OCI-LY7 (cell line): ENCODE data around the gene EIF2S1. TPM values are rescaled to one million over a fixed set of nuclear protein-coding genes. Genes with fewer than 3 reads are reported as not detected.

Experiments
- BruUV-seq: library from RNA; stranded (reverse); fragments of 400-500 nt; replicated peaks from 2 replicates; lab custom pipeline; 2021; lab: Mats Ljungman, UMichigan
- CTCF ChIA-PET: fragments of 300-600 bp; sonication (Branson Sonifier 250); formaldehyde crosslinking; loops from one replicate; lab custom pipeline; 2022; ENCODE audit warnings: antibody characterized with exemption; ENCODE audit not compliant: unreplicated experiment; lab: Charles Lee
- POLR2A ChIA-PET: fragments of 300-600 bp; sonication (Branson Sonifier 250); formaldehyde crosslinking; loops from one replicate; lab custom pipeline; 2022; ENCODE audit warnings: antibody characterized with exemption; lab: Charles Lee
- DNase-seq: peaks from one replicate; pipeline ENCODE4 v3.0.0-alpha.2; 2015; ENCODE audit warnings: low spot score
- H2AFZ ChIP-seq: fragments of 200-600 bp; sonication (generic), shearing (Covaris generic); 2 replicates; pipeline ENCODE4 v1.6.1; 2014; ENCODE audit warnings: mild to moderate bottlenecking, antibody characterized with exemption, low read length, moderate library complexity
- H3K27ac ChIP-seq: fragments of 200-600 bp; sonication (generic); 2 replicates; pipeline ENCODE4 v1.5.1; 2014; ENCODE audit warnings: mixed run types, low read depth, mild to moderate bottlenecking, moderate library complexity, low read length, inconsistent platforms; ENCODE audit not compliant: poor library complexity, severe bottlenecking
- H3K36me3 ChIP-seq: fragments of 200-600 bp; sonication (generic); 2 replicates; pipeline ENCODE4 v1.6.1; 2014; ENCODE audit warnings: mild to moderate bottlenecking, antibody characterized with exemption, low read length, moderate library complexity, mixed read lengths; ENCODE audit not compliant: insufficient read depth
- H3K4me1 ChIP-seq: fragments of 200-600 bp; sonication (generic); 2 replicates; pipeline ENCODE4 v1.5.1; 2014; ENCODE audit warnings: mild to moderate bottlenecking, low read length; ENCODE audit not compliant: insufficient read depth, poor library complexity, severe bottlenecking
- H3K4me2 ChIP-seq: fragments of 200-600 bp; sonication (generic); 2 replicates; pipeline ENCODE4 v1.6.1; 2014; ENCODE audit warnings: mild to moderate bottlenecking, low read length
- H3K4me3 ChIP-seq: fragments of 200-600 bp; sonication (generic); 2 replicates; pipeline ENCODE4 v1.5.1; 2014; ENCODE audit warnings: mild to moderate bottlenecking, low read depth, low read length; ENCODE audit not compliant: poor library complexity, severe bottlenecking
- H3K79me2 ChIP-seq: fragments of 200-600 bp; sonication (generic); 2 replicates; pipeline ENCODE4 v1.6.1; 2016; ENCODE audit warnings: low read depth, mild to moderate bottlenecking, low read length, moderate library complexity, mixed read lengths; ENCODE audit not compliant: insufficient read depth
- H3K9me2 ChIP-seq: fragments of 200-600 bp; sonication (generic); 2 replicates; pipeline ENCODE4 v1.6.1; 2016; ENCODE audit warnings: mild to moderate bottlenecking, low read length, mixed read lengths; ENCODE audit not compliant: insufficient read depth
- H3K9me3 ChIP-seq: fragments of 200-600 bp; sonication (generic); 2 replicates; pipeline ENCODE4 v1.6.1; 2014; ENCODE audit warnings: mild to moderate bottlenecking, mixed run types, low read length, mixed read lengths
- H4K20me1 ChIP-seq: fragments of 200-600 bp; sonication (generic); 2 replicates; pipeline ENCODE4 v1.6.1; 2014; ENCODE audit warnings: mild to moderate bottlenecking, antibody characterized with exemption, low read length, moderate library complexity, mixed read lengths; ENCODE audit not compliant: insufficient read depth
- CTCF ChIP-seq: fragments of 200-600 bp; sonication (generic); conservative IDR thresholded peaks from 2 replicates; pipeline ENCODE4 v1.5.1; 2014; ENCODE audit warnings: mild to moderate bottlenecking, antibody characterized with exemption, low read length, moderate library complexity, mixed read lengths
- EZH2phosphoT487 ChIP-seq: fragments of 200-600 bp; sonication (generic); IDR thresholded peaks from 2 replicates; pipeline ENCODE4 v1.6.1; 2018; ENCODE audit warnings: low read depth, borderline replicate concordance, mild to moderate bottlenecking, mixed run types, antibody characterized with exemption, low read length, moderate library complexity, mixed read lengths
- intact Hi-C: fragments of 100-400 bp; cut with micrococcal nuclease; formaldehyde crosslinking; loops from one replicate; pipeline ENCODE4 v1.10.0; 2022; ENCODE audit not compliant: unreplicated experiment
- total RNA-seq, 2 experiments: library from RNA; depleted of rRNA in 1 of 2; stranded (reverse); fragments of >200 nt in 1 of 2; shearing (Covaris generic) in 1 of 2; gene quantifications; 2 replicates each; pipeline ENCODE4 v1.2.3, GENCODE V29; 2014 to 2022

The EIF2S1 gene
- total RNA-seq, 2 experiments from 2014 or later: 161 to 170 TPM

GRCh38 chr14:67391268-67391667 lies 31.1 kb downstream of the EIF2S1 start:
- Histone ChIP-seq H3K4me2 (no peak overlapping the region), H2AFZ (no peak overlapping the region), H3K36me3 (peaks cover 21% of the 10 kb centered on the region; the same call in 1 of the 2 replicates), H3K4me1 (no peaks in the 10 kb centered on the region), H3K4me3 (no peak overlapping the region), H3K27ac (no peak overlapping the region), H3K9me3 (no peaks in the 10 kb centered on the region), H3K79me2 (no peaks in the 10 kb centered on the region), H4K20me1 (no peaks in the 10 kb centered on the region), H3K9me2 (no peaks in the 10 kb centered on the region)
- TF ChIP-seq CTCF: no peak
- TF ChIP-seq EZH2phosphoT487: no peak
- POLR2A ChIA-PET: interaction anchor here (0.9 kb wide), 1 partner anchor 38 kb away, joined by 4 read pairs; no protein-coding TSS in a partner anchor
- no peak for DNase-seq
- intact Hi-C loops: no loop called here
- CTCF ChIA-PET: no interaction called here
- BruUV-seq: no TSS peak

- no peaks in the 10 kb centered on the region for H4K20me1 ChIP-seq
- TF ChIP-seq EZH2phosphoT487 (no peak), CTCF (no peak)
- H3K9me2 ChIP-seq: no peaks in the 10 kb centered on the region
- BruUV-seq: no TSS peak
- H3K9me3 ChIP-seq: no peaks in the 10 kb centered on the region
- intact Hi-C loops: no loop called here
- H3K36me3 ChIP-seq: peaks cover 13% of the 10 kb centered on the region; the same call in 1 of the 2 replicates
- H2AFZ ChIP-seq: no peak overlapping the region
- no peak overlapping the region for H3K27ac ChIP-seq
- DNase-seq: no peak
- H3K4me2 ChIP-seq: no peak overlapping the region
- ChIA-PET POLR2A (interaction anchor here (0.6 to 0.9 kb wide), 2 partner anchors 39 to 574 kb away, joined by 3 to 4 read pairs; no protein-coding TSS in a partner anchor), CTCF (no interaction called here)
- H3K4me1 ChIP-seq: no peaks in the 10 kb centered on the region
- no peak overlapping the region for H3K4me3 ChIP-seq
- no peaks in the 10 kb centered on the region for H3K79me2 ChIP-seq
Observed at GRCh38 chr14:67392123-67392522, 32.0 kb downstream of the EIF2S1 start.

GRCh38 chr14:67392800-67393199 lies 32.7 kb downstream of the EIF2S1 start:
- H3K36me3 ChIP-seq: 0 out of 2 replicates have a peak, but pooled peaks cover 6% of the 10 kb centered on the region
- H4K20me1 ChIP-seq: no peaks in the 10 kb centered on the region
- no peaks in the 10 kb centered on the region for H3K4me1 ChIP-seq
- no peak overlapping the region for H3K4me3 ChIP-seq
- no peaks in the 10 kb centered on the region for H3K79me2 ChIP-seq
- no TSS peak for BruUV-seq
- no peak for DNase-seq
- CTCF ChIA-PET: no interaction called here
- TF ChIP-seq EZH2phosphoT487: no peak
- TF ChIP-seq CTCF: no peak
- no peaks in the 10 kb centered on the region for H3K9me2 ChIP-seq
- intact Hi-C loops: no loop called here
- H3K4me2 ChIP-seq: no peak overlapping the region
- H3K27ac ChIP-seq: no peak overlapping the region
- H3K9me3 ChIP-seq: no peaks in the 10 kb centered on the region
- POLR2A ChIA-PET: no interaction called here
- H2AFZ ChIP-seq: no peak overlapping the region
